Mesendoderm (in vitro differentiated cells): ENCODE measurements around the gene PLA2G2E.

Source experiments
- DNase-seq: peaks from one replicate; pipeline ENCODE4 v3.0.0; 2013
- H2AK5ac ChIP-seq: 2 replicates; pipeline ENCODE4 v1.6.1; 2013; ENCODE audit warnings: low read length, inconsistent platforms
- H2BK120ac ChIP-seq: 2 replicates; pipeline ENCODE4 v1.6.1; 2013; ENCODE audit warnings: low read depth, mild to moderate bottlenecking, low read length, moderate library complexity, mixed read lengths
- H2BK15ac ChIP-seq: replicated peaks from 2 replicates; pipeline ENCODE4 v1.6.1; 2013; ENCODE audit warnings: low read depth, mild to moderate bottlenecking, moderate library complexity
- H2BK5ac ChIP-seq: 2 replicates; pipeline ENCODE4 v1.6.1; 2013; ENCODE audit warnings: low read length, inconsistent platforms
- H3K18ac ChIP-seq: 2 replicates; pipeline ENCODE4 v1.6.1; 2013; ENCODE audit warnings: mild to moderate bottlenecking, low read length, mixed read lengths
- H3K23ac ChIP-seq: one replicate; pipeline ENCODE4 v1.6.1; 2013; ENCODE audit warnings: low read length
- H3K27ac ChIP-seq: 2 replicates; pipeline ENCODE4 v1.5.1; 2013; ENCODE audit warnings: low read depth, mild to moderate bottlenecking, inconsistent platforms, low read length, moderate library complexity
- H3K27me3 ChIP-seq: 2 replicates; pipeline ENCODE4 v1.6.1; 2013; ENCODE audit warnings: low read length, control low read depth, mild to moderate bottlenecking, inconsistent platforms; ENCODE audit not compliant: insufficient read depth, poor library complexity
- H3K36me3 ChIP-seq: 2 replicates; pipeline ENCODE4 v1.6.1; 2013; ENCODE audit warnings: low read length, inconsistent platforms; ENCODE audit not compliant: control insufficient read depth, insufficient read depth
- H3K4ac ChIP-seq: one replicate; pipeline ENCODE4 v1.6.1; 2013; ENCODE audit warnings: low read depth, mild to moderate bottlenecking, low read length, moderate library complexity
- H3K4me1 ChIP-seq: 2 replicates; pipeline ENCODE4 v1.6.1; 2013; ENCODE audit warnings: low read depth, low read length, inconsistent platforms; ENCODE audit not compliant: control insufficient read depth
- H3K4me2 ChIP-seq: 2 replicates; pipeline ENCODE4 v1.6.1; 2013; ENCODE audit warnings: low read length
- H3K4me3 ChIP-seq: 2 replicates; pipeline ENCODE4 v1.5.1; 2013; ENCODE audit warnings: mild to moderate bottlenecking, low read length
- H3K56ac ChIP-seq: one replicate; pipeline ENCODE4 v1.6.1; 2013; ENCODE audit warnings: low read length
- H3K79me1 ChIP-seq: 2 replicates; pipeline ENCODE4 v1.6.1; 2013; ENCODE audit warnings: low read length, inconsistent platforms
- H3K79me2 ChIP-seq: 2 replicates; pipeline ENCODE4 v1.6.1; 2013; ENCODE audit warnings: mild to moderate bottlenecking, low read length; ENCODE audit not compliant: control insufficient read depth, insufficient read depth
- H3K9ac ChIP-seq: 2 replicates; pipeline ENCODE4 v1.6.1; 2013; ENCODE audit warnings: low read length, inconsistent platforms
- H4K5ac ChIP-seq: one replicate; pipeline ENCODE4 v1.6.1; 2013; ENCODE audit warnings: low read length
- H4K8ac ChIP-seq: one replicate; pipeline ENCODE4 v1.6.1; 2013; ENCODE audit warnings: low read depth, mild to moderate bottlenecking, control low read depth, low read length, moderate library complexity
- WGBS: extraction: QIAGEN DNeasy Blood & Tissue Kit; methylation state at CpG from one replicate; pipeline ENCODE4 v1.1.7; 2013; ENCODE audit warnings: low lambda C conversion rate, missing lambda C conversion rate; ENCODE audit not compliant: insufficient coverage; ENCODE audit errors: extremely low coverage; 5-methylcytosine and 5-hydroxymethylcytosine counted together

Gene PLA2G2E

GRCh38 chr1:19946971-19947370, 23.6 kb upstream of the PLA2G2E start:
- WGBS: no CpG with 5 or more reads among the region's 3 CpGs
- H2BK15ac ChIP-seq: no peak overlapping the region
- no peak overlapping the region for H2BK5ac ChIP-seq
- no peak overlapping the region for H4K5ac ChIP-seq
- H3K56ac ChIP-seq: no peak overlapping the region
- no peak overlapping the region for H3K4me3 ChIP-seq
- no peaks in the 10 kb centered on the region for H3K4me1 ChIP-seq
- DNase-seq: no peak
- no peak overlapping the region for H3K9ac ChIP-seq
- H4K8ac ChIP-seq: no peak overlapping the region
- no peaks in the 10 kb centered on the region for H3K79me1 ChIP-seq
- no peak overlapping the region for H2AK5ac ChIP-seq
- H3K23ac ChIP-seq: no peak overlapping the region
- no peak overlapping the region for H3K4me2 ChIP-seq
- H3K4ac ChIP-seq: no peak overlapping the region
- H3K27me3 ChIP-seq: no peaks in the 10 kb centered on the region
- H3K36me3 ChIP-seq: no peaks in the 10 kb centered on the region
- H3K79me2 ChIP-seq: no peaks in the 10 kb centered on the region
- H3K18ac ChIP-seq: no peak overlapping the region
- H3K27ac ChIP-seq: no peak overlapping the region
- H2BK120ac ChIP-seq: no peak overlapping the region

GRCh38 chr1:19946331-19946751, 22.9 kb upstream of the PLA2G2E start:
- Histone ChIP-seq H3K27ac (no peak overlapping the region), H3K79me2 (no peaks in the 10 kb centered on the region), H4K8ac (no peak overlapping the region), H3K4me2 (no peak overlapping the region), H3K36me3 (no peaks in the 10 kb centered on the region), H3K23ac (no peak overlapping the region), H2BK120ac (no peak overlapping the region), H3K79me1 (no peaks in the 10 kb centered on the region), H3K4me1 (no peaks in the 10 kb centered on the region), H2AK5ac (no peak overlapping the region), H2BK15ac (no peak overlapping the region), H3K56ac (no peak overlapping the region), H3K18ac (no peak overlapping the region), H3K4me3 (no peak overlapping the region), H3K4ac (no peak overlapping the region), H4K5ac (no peak overlapping the region), H2BK5ac (no peak overlapping the region), H3K9ac (no peak overlapping the region), H3K27me3 (no peaks in the 10 kb centered on the region)
- DNase-seq: peak; percentile 65
- WGBS: no CpG with 5 or more reads among the region's 6 CpGs

- no peaks in the 10 kb centered on the region for H3K79me2 ChIP-seq
- H2BK15ac ChIP-seq: no peak overlapping the region
- H3K36me3 ChIP-seq: no peaks in the 10 kb centered on the region
- no peak overlapping the region for H2AK5ac ChIP-seq
- H2BK120ac ChIP-seq: no peak overlapping the region
- H3K79me1 ChIP-seq: no peaks in the 10 kb centered on the region
- no peak overlapping the region for H3K9ac ChIP-seq
- no peak overlapping the region for H3K23ac ChIP-seq
- H3K4me2 ChIP-seq: no peak overlapping the region
- no peak overlapping the region for H3K4me3 ChIP-seq
- no peak overlapping the region for H4K5ac ChIP-seq
- H3K4me1 ChIP-seq: no peaks in the 10 kb centered on the region
- H4K8ac ChIP-seq: no peak overlapping the region
- DNase-seq: no peak
- no peak overlapping the region for H3K56ac ChIP-seq
- H3K27me3 ChIP-seq: no peaks in the 10 kb centered on the region
- no peak overlapping the region for H3K18ac ChIP-seq
- no peak overlapping the region for H2BK5ac ChIP-seq
- no CpG with 5 or more reads among the region's 2 CpGs for WGBS
- H3K27ac ChIP-seq: no peak overlapping the region
- no peak overlapping the region for H3K4ac ChIP-seq
Measured at GRCh38 chr1:19945914-19946313, 22.5 kb upstream of the PLA2G2E start.

DNA sequence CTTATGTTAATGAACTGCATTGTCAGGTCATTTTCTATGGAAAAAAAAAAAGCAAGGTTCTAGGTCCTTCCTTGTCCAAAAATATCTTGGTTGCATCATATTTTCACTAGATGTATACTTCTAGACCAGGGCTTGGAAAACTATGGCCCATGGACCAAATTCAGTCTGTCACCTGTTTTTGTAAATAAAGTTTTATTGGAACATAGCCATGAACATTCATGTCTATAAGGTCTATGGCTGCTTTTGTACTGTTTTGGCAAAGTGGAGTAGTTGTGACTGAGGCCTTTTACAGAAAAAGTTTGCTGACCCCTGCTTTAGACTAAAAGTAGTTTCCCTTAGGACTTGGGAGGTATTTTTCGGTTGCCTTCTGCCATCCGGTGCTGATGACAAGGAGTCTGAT, 19.2 kb upstream of the PLA2G2E start:
- H3K18ac ChIP-seq: no peak overlapping the region
- H3K4ac ChIP-seq: no peak overlapping the region
- no peak for DNase-seq

GRCh38 chr1:19942088-19942487, 18.7 kb upstream of the PLA2G2E start:
- no peaks in the 10 kb centered on the region for H3K79me2 ChIP-seq
- H2BK15ac ChIP-seq: no peak overlapping the region
- H3K9ac ChIP-seq: no peak overlapping the region
- no peak overlapping the region for H2BK5ac ChIP-seq
- no peaks in the 10 kb centered on the region for H3K27me3 ChIP-seq
- no peaks in the 10 kb centered on the region for H3K4me1 ChIP-seq
- no peak overlapping the region for H4K8ac ChIP-seq
- no peak overlapping the region for H3K18ac ChIP-seq
- H3K36me3 ChIP-seq: no peaks in the 10 kb centered on the region
- no peak overlapping the region for H2AK5ac ChIP-seq
- no peak overlapping the region for H3K4me3 ChIP-seq
- DNase-seq: no peak
- H3K27ac ChIP-seq: no peak overlapping the region
- H3K4me2 ChIP-seq: no peak overlapping the region
- no CpG with 5 or more reads among the region's 3 CpGs for WGBS
- no peak overlapping the region for H3K4ac ChIP-seq
- H4K5ac ChIP-seq: no peak overlapping the region
- H3K56ac ChIP-seq: no peak overlapping the region
- no peak overlapping the region for H2BK120ac ChIP-seq
- no peaks in the 10 kb centered on the region for H3K79me1 ChIP-seq
- no peak overlapping the region for H3K23ac ChIP-seq

More for the DNA sequence above, 19.2 kb upstream of the PLA2G2E start:
- Histone ChIP-seq H3K27ac (no peak overlapping the region), H2BK15ac (no peak overlapping the region), H3K79me2 (no peaks in the 10 kb centered on the region), H3K36me3 (no peaks in the 10 kb centered on the region), H2BK120ac (no peak overlapping the region), H3K23ac (no peak overlapping the region), H4K5ac (no peak overlapping the region), H2BK5ac (no peak overlapping the region), H4K8ac (no peak overlapping the region), H3K56ac (no peak overlapping the region), H3K4me3 (no peak overlapping the region), H3K27me3 (no peaks in the 10 kb centered on the region), H2AK5ac (no peak overlapping the region), H3K4me2 (no peak overlapping the region), H3K79me1 (no peaks in the 10 kb centered on the region), H3K9ac (no peak overlapping the region), H3K4me1 (no peaks in the 10 kb centered on the region)
- no CpG with 5 or more reads among the region's 2 CpGs for WGBS

GRCh38 chr1:19941206-19941568, 17.8 kb upstream of the PLA2G2E start:
- no peak overlapping the region for H3K56ac ChIP-seq
- H3K79me2 ChIP-seq: no peaks in the 10 kb centered on the region
- no peaks in the 10 kb centered on the region for H3K27me3 ChIP-seq
- H3K4ac ChIP-seq: no peak overlapping the region
- H3K18ac ChIP-seq: no peak overlapping the region
- no peaks in the 10 kb centered on the region for H3K4me1 ChIP-seq
- H3K4me3 ChIP-seq: no peak overlapping the region
- H2AK5ac ChIP-seq: no peak overlapping the region
- H2BK5ac ChIP-seq: no peak overlapping the region
- H3K79me1 ChIP-seq: no peaks in the 10 kb centered on the region
- H3K23ac ChIP-seq: no peak overlapping the region
- no peaks in the 10 kb centered on the region for H3K36me3 ChIP-seq
- no peak overlapping the region for H3K27ac ChIP-seq
- no peak overlapping the region for H3K9ac ChIP-seq
- H3K4me2 ChIP-seq: no peak overlapping the region
- no peak overlapping the region for H2BK15ac ChIP-seq
- no peak overlapping the region for H4K5ac ChIP-seq
- H2BK120ac ChIP-seq: no peak overlapping the region
- WGBS: no CpG with 5 or more reads among the region's 3 CpGs
- no peak for DNase-seq
- H4K8ac ChIP-seq: no peak overlapping the region
